GM12873 (cell line): ENCODE measurements around the gene SRXN1.

Experiments
- CTCF ChIP-seq: IDR thresholded peaks from 2 replicates; pipeline ENCODE4 v1.5.1; 2012; ENCODE audit warnings: low read depth, mild to moderate bottlenecking, moderate library complexity, low read length, control low read depth; ENCODE audit not compliant: insufficient read depth; ENCODE audit errors: missing control alignments

The SRXN1 gene

GRCh38 chr20:651713-652614 is 1.0 kb downstream of the SRXN1 start:
- no peak for TF ChIP-seq CTCF

GRCh38 chr20:650954-651353 is 2.0 kb downstream of the SRXN1 start:
- TF ChIP-seq CTCF = peak; percentile 20

GRCh38 chr20:650281-650680 is 2.7 kb downstream of the SRXN1 start:
- no peak for TF ChIP-seq CTCF

GRCh38 chr20:647479-648019 is 5.5 kb downstream of the SRXN1 start:
- TF ChIP-seq CTCF = no peak

- TF ChIP-seq CTCF = no peak
Observed at GRCh38 chr20:646868-647233, 6.1 kb downstream of the SRXN1 start.

- no peak for TF ChIP-seq CTCF
Observed at GRCh38 chr20:646107-646867, 6.7 kb downstream of the SRXN1 start.
